GM19438 (cell line): Measurements from ENCODE around the gene BTG1.
"Not testable (repeated sequence)": the region's sequence is repeated elsewhere in the genome, so short reads cannot be mapped to it uniquely, and the experiment has no call there.

Experiments
- ATAC-seq: cut with Tn5 transposase; IDR thresholded peaks from one replicate; pipeline ENCODE4 v1.9.1; 2021; ENCODE audit warnings: low read depth; ENCODE audit not compliant: unreplicated experiment

The BTG1 gene

GRCh38 chr12:92151916-92152315 is 6.3 kb upstream of the BTG1 start:
- ATAC-seq, result no peak

DNA sequence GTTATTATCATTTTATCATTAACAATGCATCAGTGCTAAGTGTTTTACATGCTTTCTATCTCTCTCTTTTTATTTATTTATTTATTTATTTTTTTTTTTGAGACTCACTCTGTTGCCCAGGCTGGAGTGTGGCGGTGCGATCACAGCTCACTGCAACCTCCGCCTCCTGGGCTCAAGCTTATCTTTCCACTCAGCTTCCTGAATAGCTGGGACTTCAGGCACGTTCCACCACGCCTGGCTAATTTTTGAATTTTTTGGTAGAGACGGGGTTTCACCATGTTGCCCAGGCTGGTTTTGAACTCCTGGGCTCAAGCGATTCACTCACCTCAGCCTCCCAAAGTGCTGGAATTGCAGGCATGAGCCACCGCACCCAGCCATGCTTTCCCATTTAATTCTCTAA is 3.9 kb upstream of the BTG1 start:
- no peak for ATAC-seq

DNA sequence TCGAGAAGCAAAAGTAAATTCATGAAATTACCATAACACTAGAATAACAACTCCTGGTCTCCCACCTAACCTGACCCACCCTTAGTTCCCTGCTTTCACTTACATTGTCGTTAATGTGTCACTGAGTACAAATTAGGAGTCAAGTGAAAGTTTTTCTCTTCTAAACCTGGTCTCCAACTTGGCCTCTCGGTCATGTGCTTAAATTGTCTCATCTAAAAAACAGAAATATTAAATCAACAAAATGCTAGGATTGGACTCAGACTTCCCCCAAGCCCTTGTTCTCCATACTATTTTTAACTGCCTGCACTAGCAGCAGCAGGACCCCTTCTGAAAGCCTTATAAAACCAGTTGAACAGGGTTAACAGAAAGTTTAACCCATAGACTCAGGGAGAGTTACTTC is 1.8 kb upstream of the BTG1 start:
- ATAC-seq, result no peak

- no peak for ATAC-seq
These were observed 1.0 kb upstream of the BTG1 start for GRCh38 chr12:92146497-92147224.

GRCh38 chr12:92145481-92145730 is 240 bp downstream of the BTG1 start:
- no peak for ATAC-seq

DNA sequence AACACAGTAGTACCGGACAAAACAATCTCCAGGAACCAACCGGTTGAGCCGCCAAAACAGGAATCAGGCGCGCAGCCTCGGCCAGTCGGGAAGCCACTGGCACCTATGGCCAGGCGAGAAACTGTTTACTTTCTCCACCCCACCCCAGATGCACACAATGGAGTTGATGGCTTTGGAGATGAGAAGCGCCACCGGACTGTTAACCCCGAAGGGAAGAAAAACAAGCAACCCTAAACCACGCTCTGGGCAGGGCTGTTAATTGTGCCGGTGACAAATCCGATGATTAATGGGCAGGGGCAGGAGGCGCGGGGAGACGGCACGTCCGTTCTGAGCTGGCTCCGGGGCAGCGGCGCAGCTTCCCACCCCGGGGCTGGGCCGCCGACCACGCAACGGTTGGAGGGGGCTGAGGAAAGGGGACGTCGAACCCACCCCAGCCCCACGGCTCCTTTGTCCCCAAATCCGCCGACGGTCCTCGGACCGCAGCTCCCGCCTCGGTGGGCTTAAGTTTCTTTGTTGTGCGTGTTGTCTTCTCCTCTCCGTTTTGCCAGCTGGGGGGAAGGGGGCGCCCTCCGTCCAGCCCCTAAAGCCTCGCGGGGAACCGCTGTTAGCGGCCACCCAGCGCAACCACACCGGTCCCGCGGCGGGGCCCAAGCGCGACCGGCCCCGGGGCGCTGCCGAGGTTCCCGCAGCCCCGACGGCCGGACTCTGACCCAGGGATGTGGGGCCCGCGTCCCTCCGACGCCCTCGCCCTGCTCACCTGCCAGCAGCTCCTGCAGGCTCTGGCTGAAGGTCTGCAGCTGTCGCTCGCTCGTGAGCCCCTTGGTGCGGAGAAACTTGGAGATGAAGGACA is 790 bp downstream of the BTG1 start:
- ATAC-seq, result no peak

DNA sequence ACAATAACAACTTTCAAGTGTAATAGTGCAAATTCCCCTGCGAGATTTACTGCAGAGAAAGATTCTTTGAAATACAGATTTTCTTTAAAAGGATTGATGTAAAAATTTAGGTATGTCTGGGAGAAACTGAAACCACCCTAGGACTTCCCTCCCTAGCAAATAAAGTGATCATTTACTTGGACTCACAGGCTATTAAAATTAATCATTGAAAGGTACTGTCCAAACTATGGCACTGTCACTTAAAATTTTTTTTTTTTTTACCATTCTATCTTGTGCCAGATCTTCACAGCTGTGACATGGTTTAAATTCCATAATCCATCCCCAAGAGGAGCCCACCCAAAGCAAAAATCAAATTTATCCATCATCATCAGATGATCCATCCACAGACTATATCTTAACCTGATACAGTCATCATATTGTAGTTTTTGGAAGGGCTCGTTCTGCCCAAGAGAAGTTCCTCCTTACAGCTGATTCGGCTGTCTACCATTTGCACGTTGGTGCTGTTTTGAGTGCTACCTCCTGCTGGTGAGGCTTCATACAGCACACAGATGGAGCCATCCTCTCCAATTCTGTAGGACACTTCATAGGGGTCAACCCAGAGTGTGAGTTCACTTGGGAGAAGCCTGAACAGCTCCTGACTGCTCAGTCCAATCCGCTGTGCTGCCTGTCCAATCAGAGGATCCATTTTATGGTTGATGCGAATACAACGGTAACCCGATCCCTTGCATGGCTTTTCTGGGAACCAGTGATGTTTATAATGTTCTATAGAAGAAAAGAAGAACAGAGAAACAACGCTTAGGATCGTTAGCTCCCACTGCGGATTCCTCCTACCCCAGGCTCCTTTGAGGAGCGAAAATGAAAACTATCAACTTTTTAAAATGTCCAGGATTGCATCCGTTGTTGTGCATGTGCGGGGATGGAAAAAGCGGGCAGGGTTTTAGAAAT is 1.7 kb downstream of the BTG1 start:
- no peak for ATAC-seq

DNA sequence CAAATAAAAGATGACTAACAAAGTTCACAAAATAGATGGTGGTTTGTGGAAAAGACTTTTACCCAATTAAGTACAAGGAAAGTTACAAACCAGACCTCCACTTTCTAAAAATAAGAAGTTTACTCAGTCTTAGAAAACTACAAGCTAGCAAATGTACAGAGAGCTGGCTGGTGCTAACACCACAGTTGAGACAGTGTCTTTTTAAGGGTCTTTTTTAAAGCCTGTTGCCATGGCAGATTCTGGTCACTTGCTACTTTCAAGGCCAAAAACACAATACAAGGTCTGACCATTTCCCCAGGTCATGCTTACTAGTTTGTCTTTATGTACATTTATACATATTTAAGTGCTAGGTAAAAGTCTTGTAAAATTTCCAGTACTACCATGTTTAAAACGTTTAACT is 2.4 kb downstream of the BTG1 start:
- ATAC-seq, result no peak

DNA sequence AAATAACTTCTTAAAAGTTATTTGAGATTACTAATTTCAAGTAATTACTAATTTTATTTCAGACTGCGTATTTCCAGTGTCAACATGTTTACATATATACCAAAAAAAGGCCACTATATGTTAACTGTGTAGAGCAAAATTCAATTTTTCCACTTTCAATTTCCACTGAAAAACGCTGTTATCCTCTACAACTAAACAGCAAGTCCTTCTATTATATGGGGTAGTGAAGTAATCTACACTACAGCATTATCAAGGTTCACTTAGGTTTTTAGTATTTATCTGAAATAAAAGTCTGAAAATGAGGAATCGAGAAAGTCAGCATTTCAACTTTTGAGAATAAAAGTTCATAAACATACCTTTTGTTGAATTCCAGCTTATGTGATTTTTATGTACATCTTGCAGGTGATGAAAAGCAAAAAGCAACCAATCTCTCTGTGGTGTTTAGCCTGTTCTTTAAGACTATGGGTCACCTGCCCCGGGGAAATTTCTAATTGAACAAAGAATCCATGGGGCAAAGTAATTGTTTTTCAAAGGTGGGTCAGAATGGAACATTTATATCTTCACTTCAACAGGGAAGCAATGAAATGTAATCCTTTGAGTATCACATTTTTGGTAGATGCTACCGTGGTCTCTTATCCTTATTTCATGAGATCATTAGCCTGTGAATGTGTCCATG is 3.3 kb downstream of the BTG1 start:
- ATAC-seq, result no peak

- ATAC-seq, result no peak
These were observed 4.0 kb downstream of the BTG1 start for GRCh38 chr12:92141591-92142121.

DNA sequence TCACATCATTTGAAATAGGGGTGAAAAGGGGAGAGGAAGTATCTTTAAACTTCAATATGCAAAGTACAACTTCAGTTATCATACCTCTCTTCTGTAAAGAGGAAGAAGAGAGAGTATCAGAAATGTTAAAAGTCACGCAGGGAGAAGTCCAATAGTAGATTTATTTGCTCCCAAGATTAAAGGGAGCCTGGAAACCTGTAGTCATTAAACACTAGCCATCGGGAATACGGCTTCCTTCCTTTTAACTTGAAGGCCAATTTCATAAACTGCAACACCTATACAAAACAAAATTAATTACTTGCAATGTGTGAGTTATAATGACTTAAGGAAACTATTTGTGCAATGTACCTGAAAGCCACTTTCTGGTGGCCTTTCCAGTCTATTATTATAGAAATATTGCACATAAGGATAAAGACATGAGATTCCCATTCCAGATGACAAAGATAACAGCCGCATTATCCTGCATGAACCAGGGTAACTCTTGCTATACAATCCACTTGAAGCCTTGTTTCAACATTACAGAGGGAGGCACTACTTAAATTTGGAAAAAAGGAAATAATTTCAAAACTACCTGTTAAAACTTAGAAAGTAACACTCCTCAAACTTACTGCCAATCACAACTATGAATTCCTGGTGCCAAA is 4.6 kb downstream of the BTG1 start:
- ATAC-seq, result no peak

- ATAC-seq, result no peak
These were observed 5.5 kb downstream of the BTG1 start for GRCh38 chr12:92140156-92140555.

DNA sequence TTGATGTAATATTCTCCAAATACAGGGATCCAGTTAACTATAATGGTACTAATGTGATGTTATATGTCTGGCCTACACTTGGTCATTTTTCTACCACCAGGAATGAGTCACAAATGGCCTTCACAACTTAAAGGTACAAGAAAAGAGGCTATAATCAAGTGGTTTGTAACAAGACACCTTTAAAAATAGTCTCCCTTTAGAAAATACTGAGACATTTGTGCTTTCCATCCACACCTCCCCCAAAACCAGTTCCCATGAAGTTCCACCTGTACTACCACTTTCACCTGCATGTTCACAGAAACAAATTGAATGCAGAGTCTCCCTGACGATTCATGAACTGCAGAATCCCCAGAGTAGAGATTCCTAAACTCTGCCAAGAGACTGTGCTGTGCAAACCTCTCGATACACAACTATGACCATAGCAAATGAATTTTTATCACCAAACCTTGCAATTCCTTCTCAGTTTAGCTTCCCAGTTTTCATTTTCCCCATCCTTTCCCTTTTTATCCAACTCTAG is 6.0 kb downstream of the BTG1 start:
- ATAC-seq, result no peak

DNA sequence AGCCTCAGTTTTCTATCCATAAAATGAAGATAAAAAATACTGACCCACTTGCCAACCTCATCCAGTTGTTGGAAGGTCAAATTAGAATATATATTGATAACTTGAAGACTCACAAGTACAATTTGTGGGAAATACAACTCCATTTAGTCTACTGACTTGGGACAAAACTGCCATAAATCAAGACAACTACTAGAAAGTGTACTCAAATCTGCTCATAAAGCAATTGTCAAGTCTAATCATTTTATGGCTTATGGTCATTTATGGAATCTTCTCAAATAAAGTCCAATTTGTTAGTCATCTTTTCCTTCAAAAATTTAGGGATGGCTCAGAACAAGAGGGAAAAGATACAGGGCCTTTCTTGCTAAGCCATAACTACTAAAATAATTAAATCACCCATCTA is 7.0 kb downstream of the BTG1 start:
- no peak for ATAC-seq

- ATAC-seq, result no peak
These were observed 7.5 kb downstream of the BTG1 start for GRCh38 chr12:92138144-92138543.

DNA sequence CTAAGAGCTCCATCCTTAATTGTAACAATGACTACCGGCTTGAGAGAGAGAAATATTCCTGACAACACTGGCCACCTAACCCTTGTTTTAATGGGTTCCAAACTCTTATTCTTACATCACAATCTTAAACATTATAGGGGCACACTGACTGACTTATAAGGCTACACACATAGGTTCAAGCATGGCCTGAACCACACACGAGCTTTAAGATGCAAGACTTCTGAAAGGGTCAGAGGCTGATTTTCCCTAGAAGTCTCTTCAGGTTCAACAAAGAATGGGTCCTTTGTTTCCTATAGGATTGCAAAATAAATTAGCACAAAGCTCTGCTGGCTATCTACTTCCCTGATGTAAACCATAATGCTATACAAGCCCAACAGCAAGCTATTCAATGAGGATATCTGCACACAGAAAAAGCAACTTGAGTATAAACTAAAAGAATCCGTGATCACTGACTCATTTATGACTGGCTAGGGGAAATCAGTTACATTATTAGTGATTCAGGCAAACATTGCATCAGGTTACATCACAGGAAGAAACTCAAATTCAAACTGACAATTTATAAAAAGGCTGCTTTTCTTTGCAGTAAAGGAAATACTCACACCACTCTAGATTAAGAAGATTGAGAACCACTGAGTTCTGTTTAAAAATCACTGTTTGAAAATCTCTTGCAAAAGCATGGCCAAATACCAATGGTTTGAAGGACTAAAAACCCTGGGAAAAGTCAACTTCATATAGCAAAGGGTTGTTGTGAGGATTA is 8.5 kb downstream of the BTG1 start:
- ATAC-seq, result no peak

GRCh38 chr12:92136026-92136730 is 9.5 kb downstream of the BTG1 start:
- no peak for ATAC-seq

GRCh38 chr12:92135541-92135940 is 10.1 kb downstream of the BTG1 start:
- not testable (repeated sequence) for ATAC-seq
